Stimulated activated CD8-positive, alpha-beta memory T cell treated with anti-CD3 and anti-CD28 coated beads, Interleukin-15, amount 100 ng/mL, for 4 hours (primary cell): ENCODE measurements around the gene TARS2.
A peak's percentile ranks its signal among the peaks of the same experiment; 100 is the strongest.

Source experiments
- DNase-seq, 2 donors: peaks; one replicate each; pipeline ENCODE4 v3.0.0-alpha.2; 2020; ENCODE audit warnings: low read depth in 2 of 2

The TARS2 gene

GRCh38 chr1:150507912-150508864 lies 21.0 kb downstream of the TARS2 start, which contains the start of gene ECM1:
Gene ECM1 (plus strand): TSS chr1:150508109. CDS start chr1:150508210, 101 bp downstream.
- no peak for DNase-seq

DNA sequence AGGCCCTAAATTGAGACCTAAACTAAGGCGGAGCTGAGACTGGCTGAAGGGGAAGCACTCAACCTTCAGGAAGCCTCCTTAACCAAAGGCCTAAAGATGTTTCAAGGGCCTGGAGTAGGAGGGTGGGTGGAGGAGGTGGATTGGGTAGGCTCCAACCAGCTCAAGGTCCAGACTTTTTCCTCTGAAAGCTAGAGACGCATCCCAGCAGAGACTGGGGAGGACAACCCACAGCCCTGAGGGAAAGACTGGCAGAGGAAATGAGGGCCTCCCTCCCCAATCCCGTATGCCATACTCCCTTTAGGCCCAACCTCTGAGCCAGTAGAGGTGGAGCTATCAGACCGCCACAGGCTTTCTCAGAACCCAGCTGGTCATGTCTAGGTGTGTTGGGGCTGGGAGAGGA lies 21.8 kb downstream of the TARS2 start:
- DNase-seq: no peak

- DNase-seq: no peak
These were observed 24.3 kb downstream of the TARS2 start for GRCh38 chr1:150511551-150511950.

DNA sequence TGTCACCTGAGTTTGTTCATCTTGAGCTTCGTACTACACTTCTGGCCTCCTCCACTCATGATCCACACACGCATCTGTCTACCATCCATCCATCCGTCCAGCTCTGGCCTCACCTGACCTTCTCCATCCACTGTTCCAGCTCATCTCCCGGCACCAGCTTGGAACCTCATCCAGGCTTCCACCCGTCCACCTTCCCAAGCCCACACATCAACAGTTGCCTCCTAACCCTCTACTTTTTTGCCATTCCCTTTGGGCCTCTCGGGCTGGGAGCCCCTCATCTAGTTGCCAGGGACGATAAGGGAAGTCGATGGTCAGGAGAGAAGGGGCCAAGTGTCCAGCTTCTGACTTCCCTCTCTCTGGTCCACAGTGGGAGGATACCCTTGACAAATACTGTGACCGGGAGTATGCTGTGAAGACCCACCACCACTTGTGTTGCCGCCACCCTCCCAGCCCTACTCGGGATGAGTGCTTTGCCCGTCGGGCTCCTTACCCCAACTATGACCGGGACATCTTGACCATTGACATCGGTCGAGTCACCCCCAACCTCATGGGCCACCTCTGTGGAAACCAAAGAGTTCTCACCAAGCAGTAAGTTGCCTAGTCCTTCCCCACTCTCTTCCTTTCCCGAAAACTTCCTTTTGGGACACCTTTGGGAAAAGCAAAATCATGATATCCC lies 24.9 kb downstream of the TARS2 start:
- DNase-seq: no peak

DNA sequence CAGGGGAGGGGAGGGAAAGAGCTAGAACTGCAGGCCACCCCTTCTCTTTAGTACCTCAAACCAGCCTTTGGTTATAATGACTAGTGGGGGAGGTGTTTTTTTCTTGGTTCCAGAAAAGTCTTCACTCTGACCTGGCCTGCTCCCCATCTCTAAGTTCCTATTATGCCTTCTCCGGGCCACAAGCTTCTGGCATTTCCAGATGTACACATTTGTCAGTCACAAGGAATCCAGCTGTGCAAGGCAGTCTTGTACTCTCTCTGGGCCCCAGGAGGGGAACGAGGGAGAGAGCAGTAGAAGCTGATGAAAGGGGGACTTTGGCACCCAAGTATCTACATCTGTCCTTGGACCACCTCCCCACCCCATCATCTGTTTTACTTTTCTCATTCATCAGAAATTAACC lies 25.6 kb downstream of the TARS2 start:
- no peak for DNase-seq

DNA sequence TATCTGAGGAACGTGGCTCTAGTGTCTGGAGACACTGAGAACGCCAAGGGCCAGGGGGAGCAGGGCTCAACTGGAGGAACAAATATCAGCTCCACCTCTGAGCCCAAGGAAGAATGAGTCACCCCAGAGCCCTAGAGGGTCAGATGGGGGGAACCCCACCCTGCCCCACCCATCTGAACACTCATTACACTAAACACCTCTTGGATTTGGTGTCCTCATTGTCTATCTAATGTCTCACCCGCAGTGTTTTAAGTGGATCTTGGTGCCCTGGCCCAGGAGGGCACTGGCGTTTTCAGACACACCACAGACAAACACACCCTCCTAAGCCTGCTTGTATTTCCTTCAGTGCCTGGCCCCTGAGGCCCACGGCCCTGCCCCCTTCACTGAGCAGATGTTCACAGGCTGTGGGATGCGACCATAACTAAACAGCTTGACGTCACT lies 26.2 kb downstream of the TARS2 start:
- no peak for DNase-seq

GRCh38 chr1:150514260-150514659 lies 27.0 kb downstream of the TARS2 start:
- DNase-seq: no peak

- no peak for DNase-seq
These were observed 27.7 kb downstream of the TARS2 start for GRCh38 chr1:150514913-150515327.

DNA sequence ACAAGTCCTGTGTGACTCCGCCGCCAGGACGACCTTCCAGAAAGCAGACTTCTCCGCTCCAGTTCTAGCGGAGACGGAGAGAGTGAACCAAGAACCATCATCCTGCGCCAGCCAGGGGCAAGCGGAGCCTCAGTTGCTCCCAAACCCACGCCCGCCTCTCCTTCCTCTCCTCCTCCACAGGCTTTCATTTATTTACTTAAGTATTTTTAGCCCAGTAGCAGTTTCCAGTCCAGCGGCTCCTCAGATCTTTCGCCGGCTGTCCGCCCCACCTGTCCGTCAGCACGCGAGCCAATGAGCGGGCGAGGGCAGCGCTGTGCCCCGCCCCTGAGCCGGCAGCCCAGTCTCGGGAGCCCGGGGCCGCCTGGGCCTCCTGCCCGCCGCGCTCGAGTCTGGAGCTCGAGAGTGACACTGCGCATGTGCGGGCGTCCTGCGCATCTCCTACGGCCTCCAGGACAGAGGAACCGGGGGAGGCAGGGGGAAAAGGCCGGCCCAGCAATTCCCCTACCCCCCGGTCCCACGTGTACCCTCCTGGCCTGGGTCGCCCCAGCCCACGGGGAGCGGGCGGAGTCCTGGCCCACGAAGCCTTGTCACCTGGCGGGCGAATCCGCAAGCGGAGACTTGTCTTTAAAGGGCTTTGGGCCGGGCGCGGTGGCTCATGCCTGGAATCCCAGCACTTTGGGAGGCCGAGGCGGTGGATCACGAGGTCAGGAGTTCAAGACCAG lies 28.3 kb downstream of the TARS2 start, which contains the start of gene FALEC:
Gene FALEC, plus strand, starts transcription at position 425 of the 722 bp plus-strand sequence.
- peak; percentile 81 to 84 for DNase-seq

DNA sequence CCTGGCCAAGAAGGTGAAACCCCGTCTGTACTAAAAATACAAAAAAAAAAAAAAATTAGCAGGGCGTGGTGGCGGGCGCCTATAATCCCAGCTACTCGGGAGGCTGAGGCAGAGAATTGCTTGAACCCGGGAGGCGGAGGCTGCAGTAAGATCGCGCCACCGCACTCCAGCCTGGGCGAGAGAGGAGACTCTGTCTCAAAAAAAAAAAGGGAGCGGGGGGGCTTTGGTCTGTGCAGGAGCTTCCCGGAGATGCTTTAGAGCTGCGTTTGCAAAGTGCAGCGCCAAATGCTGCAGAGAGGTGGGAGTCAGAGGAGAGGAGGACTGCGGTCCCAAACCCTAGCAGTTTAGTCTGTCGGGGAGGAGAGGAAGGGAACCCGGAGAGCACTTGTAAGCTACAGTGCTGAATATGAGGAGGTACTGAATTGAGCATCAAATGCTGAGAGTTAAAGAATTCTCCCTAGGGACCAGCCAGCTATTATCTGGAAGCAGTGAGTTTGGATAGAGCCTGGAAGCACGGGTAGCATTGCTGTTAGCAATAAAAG lies 28.9 kb downstream of the TARS2 start:
- no peak for DNase-seq

- no peak for DNase-seq
These were observed 29.4 kb downstream of the TARS2 start for GRCh38 chr1:150516616-150517015.

GRCh38 chr1:150521196-150521968 lies 34.2 kb downstream of the TARS2 start:
- no peak for DNase-seq

DNA sequence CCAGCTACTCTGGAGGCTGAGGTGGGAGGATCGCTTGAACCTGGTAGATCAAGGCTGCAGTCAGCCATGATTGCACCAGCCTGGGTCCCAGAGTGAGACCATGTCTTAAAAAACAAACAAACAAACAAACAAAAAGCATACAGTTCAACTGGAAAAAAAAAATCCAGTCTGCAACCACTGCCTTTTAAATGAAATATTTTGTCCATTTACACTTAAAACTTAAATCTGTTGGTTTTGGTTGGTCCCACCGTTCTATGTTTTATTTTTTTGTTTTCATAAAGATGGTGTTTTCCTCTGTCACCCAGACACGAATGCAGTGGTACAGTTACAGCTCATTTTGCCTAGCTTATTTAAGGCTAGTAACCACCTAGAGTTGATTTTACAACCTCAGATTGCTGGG lies 38.1 kb downstream of the TARS2 start:
- DNase-seq: no peak

- no peak for DNase-seq
These were observed 41.0 kb downstream of the TARS2 start for GRCh38 chr1:150528196-150528595.

- DNase-seq: no peak
These were observed 41.8 kb downstream of the TARS2 start for GRCh38 chr1:150529017-150529416.

DNA sequence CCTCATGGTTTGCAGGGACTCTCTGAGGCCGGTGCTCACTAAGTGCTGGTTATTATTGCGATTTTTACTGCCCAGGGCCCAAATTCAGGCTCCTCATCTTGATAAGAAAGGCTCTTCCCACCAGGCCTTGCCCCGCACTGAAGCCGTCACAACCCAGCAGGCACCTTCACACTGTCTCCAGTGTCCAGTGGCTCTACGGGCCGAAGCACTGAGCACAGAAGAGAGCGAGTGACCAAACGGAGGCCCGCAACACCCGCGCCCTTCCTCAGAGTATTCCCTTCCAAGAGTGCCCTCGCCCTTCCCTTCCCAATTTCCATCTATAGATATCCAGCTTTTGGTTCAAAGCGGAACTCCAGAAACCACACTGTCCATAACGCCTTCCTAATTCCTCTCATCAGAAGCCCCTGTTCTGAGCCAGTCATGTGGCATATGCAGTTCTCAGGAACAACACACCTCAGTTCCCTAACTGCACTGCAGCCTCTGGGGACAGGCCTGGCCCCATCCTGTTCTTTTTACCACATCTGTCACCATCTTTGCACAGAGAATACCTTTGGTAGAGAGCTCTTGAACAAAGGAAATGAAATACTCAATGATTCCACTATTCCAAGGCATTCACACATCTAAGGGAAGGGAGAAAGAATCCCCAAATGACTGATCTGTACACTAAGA lies 43.4 kb downstream of the TARS2 start:
- DNase-seq: no peak

DNA sequence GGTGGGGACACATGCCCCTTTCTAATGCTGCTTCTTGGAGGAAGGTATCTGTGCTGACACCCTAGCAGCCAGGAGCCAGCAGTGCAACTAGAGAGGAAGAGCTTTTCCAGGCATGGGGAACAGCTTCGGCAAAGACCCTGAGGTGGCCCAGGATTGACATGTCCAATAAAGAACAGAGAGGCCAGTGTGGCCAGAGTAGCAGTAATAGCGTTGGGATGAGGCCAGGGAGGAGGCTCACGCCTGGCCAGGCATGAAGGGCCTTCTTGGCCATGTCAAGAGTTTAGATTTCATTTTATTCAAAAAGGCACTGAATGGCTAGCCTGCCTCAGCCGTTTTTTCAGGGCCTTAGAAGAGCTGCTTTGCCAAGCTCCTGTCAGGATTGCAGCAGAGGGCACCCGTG lies 45.6 kb downstream of the TARS2 start:
- DNase-seq: no peak

GRCh38 chr1:150534002-150534401 lies 46.8 kb downstream of the TARS2 start:
- no peak for DNase-seq

DNA sequence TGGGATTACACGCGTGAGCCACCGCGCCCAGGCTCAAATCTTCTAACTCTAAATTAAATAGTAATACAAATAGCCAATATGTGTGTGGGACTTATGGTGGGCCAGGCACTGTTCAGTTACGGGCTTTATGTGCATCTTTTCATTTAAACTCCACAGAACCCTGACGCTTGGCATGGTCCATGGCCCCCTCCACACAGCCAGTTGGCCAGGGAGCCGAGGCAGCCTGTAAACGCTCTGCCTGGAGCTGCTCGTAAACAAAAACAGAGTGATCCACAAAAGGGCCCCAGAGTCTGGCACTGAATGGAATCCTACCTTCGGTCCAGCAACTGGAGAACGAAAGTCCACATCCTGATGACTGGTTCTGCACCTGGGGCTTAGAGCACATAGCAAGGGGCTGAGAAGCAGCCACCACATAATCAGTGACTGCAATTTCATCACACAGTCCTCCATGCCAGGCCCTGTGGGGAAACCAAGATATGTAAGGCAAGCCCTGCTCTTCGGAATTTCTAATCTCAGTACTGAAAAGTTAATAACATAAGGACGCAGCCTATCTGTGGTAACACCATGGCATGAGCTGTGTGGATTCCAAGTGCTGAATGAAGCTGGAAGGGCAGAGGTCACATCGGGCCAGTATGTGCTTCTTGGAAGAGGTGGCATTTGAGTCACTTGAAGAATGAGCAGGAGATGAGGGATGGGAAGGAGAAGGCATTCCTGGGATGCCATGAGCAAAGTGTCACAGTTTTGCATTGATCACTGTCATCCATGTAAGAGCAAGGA lies 48.5 kb downstream of the TARS2 start:
- no peak for DNase-seq
